Measurements from ENCODE around the gene TMEM106A.
"Not testable (repeated sequence)": the region's sequence is repeated elsewhere in the genome, so short reads cannot be mapped to it uniquely, and the experiment has no call there.

Gene TMEM106A

GRCh38 chr17:43215341-43215740 lies 3.7 kb downstream of the TMEM106A start:
- DNase-seq: no peak

GRCh38 chr17:43216369-43216761 lies 4.7 kb downstream of the TMEM106A start:
- DNase-seq: no peak

GRCh38 chr17:43216762-43217613 lies 5.3 kb downstream of the TMEM106A start:
- DNase-seq: no peak

GRCh38 chr17:43217614-43218087 lies 6.0 kb downstream of the TMEM106A start:
- no peak for DNase-seq

- no peak for DNase-seq
Measured at GRCh38 chr17:43219001-43219400, 7.3 kb downstream of the TMEM106A start.

- no peak for DNase-seq
Measured at GRCh38 chr17:43219746-43220380, 8.2 kb downstream of the TMEM106A start.

GRCh38 chr17:43220511-43221125 lies 8.9 kb downstream of the TMEM106A start:
- no peak for DNase-seq

GRCh38 chr17:43224146-43224705 lies 12.6 kb downstream of the TMEM106A start:
- no peak for DNase-seq

GRCh38 chr17:43226393-43226792 lies 14.7 kb downstream of the TMEM106A start:
- DNase-seq: no peak

- not testable (repeated sequence) for DNase-seq
Measured at GRCh38 chr17:43228020-43228782, 16.5 kb downstream of the TMEM106A start, which contains the start of gene CCDC200. TSS of gene CCDC200 (minus strand) at chr17:43228623. CDS start at chr17:43228554, 69 bp downstream.

GRCh38 chr17:43231205-43232020 lies 19.7 kb downstream of the TMEM106A start:
- not testable (repeated sequence) for DNase-seq

- DNase-seq: not testable (repeated sequence)
Measured at GRCh38 chr17:43232021-43232699, 20.5 kb downstream of the TMEM106A start.

GRCh38 chr17:43233263-43233662 lies 21.6 kb downstream of the TMEM106A start:
- DNase-seq: not testable (repeated sequence)

GRCh38 chr17:43233877-43234276 lies 22.2 kb downstream of the TMEM106A start, which contains the start of gene RNU2-1:
TSS of gene RNU2-1 (minus strand) at chr17:43233977.
- not testable (repeated sequence) for DNase-seq

GRCh38 chr17:43239597-43239996 lies 27.9 kb downstream of the TMEM106A start:
- DNase-seq: not testable (repeated sequence)

- DNase-seq: not testable (repeated sequence)
Measured at GRCh38 chr17:43240596-43241352, 29.1 kb downstream of the TMEM106A start.

GRCh38 chr17:43246456-43246855 lies 34.8 kb downstream of the TMEM106A start:
- DNase-seq: not testable (repeated sequence)
